SU-DHL-6 (cell line): ENCODE results near the gene PDHX.

Experiments
- H2AFZ ChIP-seq: fragments of 200-600 bp; sonication (generic); 2 replicates; pipeline ENCODE4 v1.6.1; 2014; ENCODE audit warnings: low read depth, mild to moderate bottlenecking, moderate library complexity, mixed read lengths, antibody characterized with exemption, low read length; ENCODE audit not compliant: severe bottlenecking
- H3F3A ChIP-seq: fragments of 200-600 bp; shearing (Covaris generic); 2 replicates; pipeline ENCODE4 v1.6.0; 2016; ENCODE audit warnings: antibody characterized with exemption, mild to moderate bottlenecking; ENCODE audit not compliant: insufficient read depth
- H3K27ac ChIP-seq: fragments of 200-600 bp; sonication (generic); 2 replicates; pipeline ENCODE4 v1.5.1; 2016; ENCODE audit warnings: low read depth, mild to moderate bottlenecking, low read length, moderate library complexity, mixed read lengths
- H3K27me3 ChIP-seq: fragments of 200-600 bp; sonication (generic), shearing (Covaris generic); 2 replicates; pipeline ENCODE4 v1.6.0; 2014; ENCODE audit warnings: mild to moderate bottlenecking, low read length
- H3K36me3 ChIP-seq: fragments of 200-600 bp; sonication (generic); 2 replicates; pipeline ENCODE4 v1.6.1; 2014; ENCODE audit warnings: mild to moderate bottlenecking, low read length, mixed read lengths
- H3K4me2 ChIP-seq: fragments of 300-600, 200-600 bp; shearing (Covaris generic), sonication (generic); 2 replicates; pipeline ENCODE4 v1.6.0; 2014; ENCODE audit warnings: low read length, low read depth, mild to moderate bottlenecking; ENCODE audit not compliant: poor library complexity, severe bottlenecking
- H3K4me3 ChIP-seq: fragments of 200-600 bp; sonication (generic); 2 replicates; pipeline ENCODE4 v1.5.1; 2014; ENCODE audit warnings: antibody characterized with exemption, low read length, mild to moderate bottlenecking, mixed read lengths; ENCODE audit not compliant: insufficient read depth, poor library complexity, severe bottlenecking
- H3K79me2 ChIP-seq: fragments of 200-600 bp; sonication (generic); 2 replicates; pipeline ENCODE4 v1.6.1; 2014; ENCODE audit warnings: mild to moderate bottlenecking, low read length, moderate library complexity; ENCODE audit not compliant: insufficient read depth
- H3K9ac ChIP-seq: fragments of 200-600 bp; sonication (generic); 2 replicates; pipeline ENCODE4 v1.7.0; 2014; ENCODE audit warnings: mild to moderate bottlenecking, low read length
- H3K9me2 ChIP-seq: fragments of 200-600 bp; sonication (generic); replicated peaks from 2 replicates; pipeline ENCODE4 v1.6.1; 2014; ENCODE audit warnings: low read length; ENCODE audit not compliant: insufficient read depth
- H3K9me3 ChIP-seq: fragments of 200-600 bp; sonication (generic); 2 replicates; pipeline ENCODE4 v1.6.1; 2014; ENCODE audit warnings: low read length, mixed read lengths; ENCODE audit not compliant: insufficient read depth
- H4K20me1 ChIP-seq: fragments of 200-600 bp; sonication (generic); 2 replicates; pipeline ENCODE4 v1.6.1; 2014; ENCODE audit warnings: low read depth, mild to moderate bottlenecking, antibody characterized with exemption, low read length, moderate library complexity, mixed read lengths
- EZH2phosphoT487 ChIP-seq: fragments of 200-600 bp; sonication (generic), shearing (Covaris generic); conservative IDR thresholded peaks from 2 replicates; pipeline ENCODE4 v1.6.1; 2018; ENCODE audit warnings: mild to moderate bottlenecking, antibody characterized with exemption, low read length, moderate library complexity, mixed read lengths
- TF ChIP-seq, protein P1 (sequence below): fragments of 200-600 bp; sonication (generic); IDR thresholded peaks from one replicate; pipeline ENCODE4 v1.5.1; 2017; ENCODE audit warnings: antibody characterized with exemption, mild to moderate bottlenecking, low read length, moderate library complexity; ENCODE audit not compliant: insufficient read depth, poor library complexity, severe bottlenecking

The PDHX gene

GRCh38 chr11:34916015-34916842, at the start of gene PDHX, which contains the start of gene APIP:
PDHX (plus strand) TSS chr11:34916618; CDS start chr11:34916656, 38 bp downstream.
APIP (minus strand) TSS chr11:34916379; CDS start chr11:34916284, 95 bp downstream.
- Histone ChIP-seq H3K4me3 (peak within 1 kb of the TSS; percentile 80), H3K4me2 (peak within 1 kb of the TSS; percentile 83), H3K9me3 (no peaks in the 10 kb centered on the region; the same call in 1 of the 2 replicates), H3K36me3 (peaks cover 7% of the 10 kb centered on the region; the same call in 1 of the 2 replicates), H2AFZ (peak within 1 kb of the TSS; percentile 96), H3K79me2 (peaks cover 50% of the 10 kb centered on the region), H3K27me3 (no peaks in the 10 kb centered on the region), H3F3A (peaks cover 7% of the 10 kb centered on the region; the same call in 1 of the 2 replicates), H3K27ac (peak within 1 kb of the TSS; percentile 62), H3K9me2 (no peaks in the 10 kb centered on the region), H3K9ac (peak within 1 kb of the TSS; percentile 97), H4K20me1 (0 out of 2 replicates have a peak, but pooled peaks cover under 1% of the 10 kb centered on the region)
- TF ChIP-seq EZH2phosphoT487: no peak
- TF ChIP-seq, protein P1, sequence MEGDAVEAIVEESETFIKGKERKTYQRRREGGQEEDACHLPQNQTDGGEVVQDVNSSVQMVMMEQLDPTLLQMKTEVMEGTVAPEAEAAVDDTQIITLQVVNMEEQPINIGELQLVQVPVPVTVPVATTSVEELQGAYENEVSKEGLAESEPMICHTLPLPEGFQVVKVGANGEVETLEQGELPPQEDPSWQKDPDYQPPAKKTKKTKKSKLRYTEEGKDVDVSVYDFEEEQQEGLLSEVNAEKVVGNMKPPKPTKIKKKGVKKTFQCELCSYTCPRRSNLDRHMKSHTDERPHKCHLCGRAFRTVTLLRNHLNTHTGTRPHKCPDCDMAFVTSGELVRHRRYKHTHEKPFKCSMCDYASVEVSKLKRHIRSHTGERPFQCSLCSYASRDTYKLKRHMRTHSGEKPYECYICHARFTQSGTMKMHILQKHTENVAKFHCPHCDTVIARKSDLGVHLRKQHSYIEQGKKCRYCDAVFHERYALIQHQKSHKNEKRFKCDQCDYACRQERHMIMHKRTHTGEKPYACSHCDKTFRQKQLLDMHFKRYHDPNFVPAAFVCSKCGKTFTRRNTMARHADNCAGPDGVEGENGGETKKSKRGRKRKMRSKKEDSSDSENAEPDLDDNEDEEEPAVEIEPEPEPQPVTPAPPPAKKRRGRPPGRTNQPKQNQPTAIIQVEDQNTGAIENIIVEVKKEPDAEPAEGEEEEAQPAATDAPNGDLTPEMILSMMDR: no peak

DNA sequence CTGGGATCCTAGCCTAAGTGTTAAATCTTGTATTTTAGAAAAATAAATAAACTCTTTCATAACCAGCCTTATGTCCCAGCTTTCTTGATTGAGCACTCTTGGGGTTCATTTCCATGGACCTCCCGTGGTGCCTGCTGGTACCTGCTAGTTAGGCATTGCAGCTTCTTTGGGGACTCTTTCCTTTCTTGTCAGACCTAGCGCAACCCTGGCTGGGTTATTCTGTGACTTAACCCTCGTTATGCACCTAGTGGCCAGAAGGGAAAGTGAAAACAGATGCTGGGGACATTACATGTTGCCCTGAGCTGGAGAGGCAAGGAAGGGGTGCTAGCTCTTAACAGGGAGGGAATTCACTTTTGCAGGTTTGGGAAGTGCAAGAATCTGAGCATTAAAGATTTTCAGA, 47.0 kb upstream of the PDHX start:
- Histone ChIP-seq H3K9me3 (no peaks in the 10 kb centered on the region), H3K4me2 (no peak overlapping the region), H3K27ac (no peak overlapping the region)

GRCh38 chr11:34870548-34871196, 45.7 kb upstream of the PDHX start:
- Histone ChIP-seq H3K9me3 (no peaks in the 10 kb centered on the region), H3K4me2 (no peak overlapping the region), H3K36me3 (no peaks in the 10 kb centered on the region), H4K20me1 (no peaks in the 10 kb centered on the region), H3K27me3 (no peaks in the 10 kb centered on the region), H3K9me2 (no peaks in the 10 kb centered on the region), H2AFZ (no peak overlapping the region), H3K4me3 (no peak overlapping the region), H3K79me2 (no peaks in the 10 kb centered on the region), H3K9ac (no peak overlapping the region), H3F3A (no peaks in the 10 kb centered on the region), H3K27ac (no peak overlapping the region)
- no peak for TF ChIP-seq EZH2phosphoT487
- TF ChIP-seq, protein P1: no peak

More for the DNA sequence above, 47.0 kb upstream of the PDHX start:
- no peaks in the 10 kb centered on the region for H4K20me1 ChIP-seq
- no peaks in the 10 kb centered on the region for H3K27me3 ChIP-seq
- H3K79me2 ChIP-seq: no peaks in the 10 kb centered on the region
- no peak overlapping the region for H3K4me3 ChIP-seq
- no peaks in the 10 kb centered on the region for H3F3A ChIP-seq
- TF ChIP-seq EZH2phosphoT487: no peak
- TF ChIP-seq, protein P1: no peak
- H3K9ac ChIP-seq: no peak overlapping the region
- H3K36me3 ChIP-seq: no peaks in the 10 kb centered on the region
- no peak overlapping the region for H2AFZ ChIP-seq
- no peaks in the 10 kb centered on the region for H3K9me2 ChIP-seq
